ENCODE data around the gene PTGES3L.

- TF ChIP-seq EZH2 (optimal IDR thresholded peaks at IDR 0.05; ENCODE audit: low read depth, low read length) (no peak), CTCF (IDR thresholded peaks at IDR 0.05; ENCODE audit: low read length) (no peak), EZH2phosphoT487 (IDR thresholded peaks at IDR 0.05; ENCODE audit: low read length) (no peak)
Observed at GRCh38 chr17:42918902-42919521, 60.9 kb downstream of the PTGES3L start.
